ENCODE measurements around the gene SETD6. TPM values are rescaled to one million over a fixed set of nuclear protein-coding genes. Genes with fewer than 3 reads are reported as not detected.

SETD6 gene
- total and polyA plus RNA-seq, 2 of the 13 experiments (the other 11 are each of a cell fraction or from before 2014, with no cell fraction given): 24.0 to 25.7 TPM

DNA sequence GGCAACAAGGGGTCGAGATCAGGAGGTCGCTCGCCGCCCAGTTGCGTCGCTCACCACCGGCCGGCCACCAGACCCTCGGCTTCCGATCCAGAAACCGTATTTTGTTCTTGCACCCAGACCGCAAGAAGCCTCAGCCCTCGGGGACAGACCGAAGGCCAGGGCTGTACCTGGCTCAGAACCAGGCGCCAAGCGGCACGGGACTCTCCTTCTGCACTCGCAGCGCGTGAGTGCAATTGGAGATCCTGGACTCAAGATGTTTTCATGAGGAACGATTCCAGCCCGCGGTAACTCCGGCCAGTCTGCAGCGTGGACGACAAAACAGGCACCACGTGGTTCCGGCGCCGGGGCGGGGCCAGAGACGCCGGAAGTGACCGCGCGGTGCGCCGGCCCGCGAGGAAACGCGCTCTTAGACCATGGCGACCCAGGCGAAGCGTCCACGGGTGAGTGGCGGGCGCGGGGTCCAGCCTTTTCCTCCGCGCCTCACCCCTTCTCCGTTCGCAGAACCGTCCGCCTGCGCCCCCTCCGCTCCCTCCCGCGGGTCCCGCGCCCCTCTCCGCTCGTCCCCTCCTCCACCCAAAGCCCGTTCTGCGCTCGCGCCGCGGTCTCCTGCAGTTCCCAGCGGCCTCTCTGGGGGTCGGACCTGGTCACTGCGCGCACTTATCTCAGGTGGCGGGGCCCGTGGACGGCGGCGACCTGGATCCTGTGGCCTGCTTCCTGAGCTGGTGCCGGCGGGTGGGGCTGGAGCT is at the start of gene SETD6 (continued):
- no peak for TF ChIP-seq ZBTB49 (CRISPR knock-in tag; IDR thresholded peaks at IDR 0.05; ENCODE audit: borderline replicate concordance)
- TF ChIP-seq NFRKB (IDR thresholded peaks at IDR 0.05): no peak
- no peak for TF ChIP-seq NONO (IDR thresholded peaks at IDR 0.05)
- TF ChIP-seq NONO (CRISPR knock-in tag; conservative IDR thresholded peaks at IDR 0.05): peak; percentile 90
- peak; percentile 77; the same call in 1 of the 2 replicates for TF ChIP-seq ZNF318 (CRISPR knock-in tag; IDR thresholded peaks at IDR 0.05)
- TF ChIP-seq ZFP36L1 (CRISPR knock-in tag; IDR thresholded peaks at IDR 0.05): peak; percentile 24; the same call in 1 of the 2 replicates
- TF ChIP-seq ZNF773 (CRISPR knock-in tag; IDR thresholded peaks at IDR 0.05; ENCODE audit: borderline replicate concordance): peak; percentile 90
- TF ChIP-seq IRX3 (CRISPR knock-in tag; IDR thresholded peaks at IDR 0.05; ENCODE audit: borderline replicate concordance, low read depth): peak; percentile 69; the same call in 1 of the 2 replicates
- peak; percentile 99 for TF ChIP-seq ZNF558 (CRISPR knock-in tag; IDR thresholded peaks at IDR 0.05; ENCODE audit: borderline replicate concordance)
- peak; percentile 83; the same call in 1 of the 2 replicates for TF ChIP-seq DNMT3B (CRISPR knock-in tag; conservative IDR thresholded peaks at IDR 0.05)
- TF ChIP-seq, protein P1, sequence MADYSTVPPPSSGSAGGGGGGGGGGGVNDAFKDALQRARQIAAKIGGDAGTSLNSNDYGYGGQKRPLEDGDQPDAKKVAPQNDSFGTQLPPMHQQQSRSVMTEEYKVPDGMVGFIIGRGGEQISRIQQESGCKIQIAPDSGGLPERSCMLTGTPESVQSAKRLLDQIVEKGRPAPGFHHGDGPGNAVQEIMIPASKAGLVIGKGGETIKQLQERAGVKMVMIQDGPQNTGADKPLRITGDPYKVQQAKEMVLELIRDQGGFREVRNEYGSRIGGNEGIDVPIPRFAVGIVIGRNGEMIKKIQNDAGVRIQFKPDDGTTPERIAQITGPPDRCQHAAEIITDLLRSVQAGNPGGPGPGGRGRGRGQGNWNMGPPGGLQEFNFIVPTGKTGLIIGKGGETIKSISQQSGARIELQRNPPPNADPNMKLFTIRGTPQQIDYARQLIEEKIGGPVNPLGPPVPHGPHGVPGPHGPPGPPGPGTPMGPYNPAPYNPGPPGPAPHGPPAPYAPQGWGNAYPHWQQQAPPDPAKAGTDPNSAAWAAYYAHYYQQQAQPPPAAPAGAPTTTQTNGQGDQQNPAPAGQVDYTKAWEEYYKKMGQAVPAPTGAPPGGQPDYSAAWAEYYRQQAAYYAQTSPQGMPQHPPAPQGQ (CRISPR knock-in tag; IDR thresholded peaks at IDR 0.05; ENCODE audit: borderline replicate concordance): no peak
- TF ChIP-seq IRF2 (CRISPR knock-in tag; IDR thresholded peaks at IDR 0.05): peak; percentile 80
- TF ChIP-seq ZNF549 (CRISPR knock-in tag; IDR thresholded peaks at IDR 0.05): no peak
- TF ChIP-seq ZNF235 (CRISPR knock-in tag; IDR thresholded peaks at IDR 0.05; ENCODE audit: borderline replicate concordance): peak; percentile 96
- peak; percentile 82; the same call in 1 of the 2 replicates for TF ChIP-seq KLF15 (CRISPR knock-in tag; IDR thresholded peaks at IDR 0.05; ENCODE audit: borderline replicate concordance)
- no peak for TF ChIP-seq NR2F2 (IDR thresholded peaks at IDR 0.05; ENCODE audit: borderline replicate concordance, low read depth)

All from HepG2 (cell line).